GM18520 (cell line): ENCODE measurements around the gene CDCA3.

Experiments
- ATAC-seq: cut with Tn5 transposase; IDR thresholded peaks from one replicate; pipeline ENCODE4 v1.9.1; 2021; ENCODE audit not compliant: unreplicated experiment

Gene CDCA3

GRCh38 chr12:6853626-6854025 is 2.5 kb upstream of the CDCA3 start:
- ATAC-seq = no peak

GRCh38 chr12:6852651-6853354 is 1.7 kb upstream of the CDCA3 start:
- no peak for ATAC-seq

- ATAC-seq = peak; percentile 70
Measured at GRCh38 chr12:6851921-6852650, 1.0 kb upstream of the CDCA3 start, which contains the start of gene USP5. USP5 (plus strand) TSS chr12:6852150; CDS start chr12:6852180, 30 bp downstream.

- ATAC-seq = no peak
Measured at GRCh38 chr12:6850796-6851152, 312 bp downstream of the CDCA3 start.

- no peak for ATAC-seq
Measured at GRCh38 chr12:6849976-6850560, 1.0 kb downstream of the CDCA3 start.

- no peak for ATAC-seq
Measured at GRCh38 chr12:6849427-6849826, 1.7 kb downstream of the CDCA3 start.

GRCh38 chr12:6847676-6848075 is 3.4 kb downstream of the CDCA3 start:
- no peak for ATAC-seq

GRCh38 chr12:6846316-6846869 is 4.7 kb downstream of the CDCA3 start:
- no peak for ATAC-seq

GRCh38 chr12:6845395-6845794 is 5.7 kb downstream of the CDCA3 start:
- ATAC-seq = no peak

GRCh38 chr12:6843118-6843902 is 7.8 kb downstream of the CDCA3 start:
- ATAC-seq = no peak

- ATAC-seq = no peak
Measured at GRCh38 chr12:6842075-6842474, 9.0 kb downstream of the CDCA3 start.

- no peak for ATAC-seq
Measured at GRCh38 chr12:6840761-6841515, 10.1 kb downstream of the CDCA3 start, which contains the start of gene GNB3. GNB3 (plus strand) TSS chr12:6840925; CDS start chr12:6841288, 363 bp downstream.

GRCh38 chr12:6840330-6840729 is 10.8 kb downstream of the CDCA3 start:
- ATAC-seq = no peak

- peak; percentile 47 for ATAC-seq
Measured at GRCh38 chr12:6839482-6840201, 11.4 kb downstream of the CDCA3 start.

- ATAC-seq = no peak
Measured at GRCh38 chr12:6838854-6839253, 12.2 kb downstream of the CDCA3 start.

GRCh38 chr12:6837370-6838060 is 13.6 kb downstream of the CDCA3 start:
- no peak for ATAC-seq

GRCh38 chr12:6836851-6837250 is 14.2 kb downstream of the CDCA3 start:
- ATAC-seq = no peak

- ATAC-seq = no peak
Measured at GRCh38 chr12:6834873-6835272, 16.2 kb downstream of the CDCA3 start.

- no peak for ATAC-seq
Measured at GRCh38 chr12:6834254-6834653, 16.8 kb downstream of the CDCA3 start.
